ENCODE data around the gene SPDYE3.

SPDYE3 gene

DNA sequence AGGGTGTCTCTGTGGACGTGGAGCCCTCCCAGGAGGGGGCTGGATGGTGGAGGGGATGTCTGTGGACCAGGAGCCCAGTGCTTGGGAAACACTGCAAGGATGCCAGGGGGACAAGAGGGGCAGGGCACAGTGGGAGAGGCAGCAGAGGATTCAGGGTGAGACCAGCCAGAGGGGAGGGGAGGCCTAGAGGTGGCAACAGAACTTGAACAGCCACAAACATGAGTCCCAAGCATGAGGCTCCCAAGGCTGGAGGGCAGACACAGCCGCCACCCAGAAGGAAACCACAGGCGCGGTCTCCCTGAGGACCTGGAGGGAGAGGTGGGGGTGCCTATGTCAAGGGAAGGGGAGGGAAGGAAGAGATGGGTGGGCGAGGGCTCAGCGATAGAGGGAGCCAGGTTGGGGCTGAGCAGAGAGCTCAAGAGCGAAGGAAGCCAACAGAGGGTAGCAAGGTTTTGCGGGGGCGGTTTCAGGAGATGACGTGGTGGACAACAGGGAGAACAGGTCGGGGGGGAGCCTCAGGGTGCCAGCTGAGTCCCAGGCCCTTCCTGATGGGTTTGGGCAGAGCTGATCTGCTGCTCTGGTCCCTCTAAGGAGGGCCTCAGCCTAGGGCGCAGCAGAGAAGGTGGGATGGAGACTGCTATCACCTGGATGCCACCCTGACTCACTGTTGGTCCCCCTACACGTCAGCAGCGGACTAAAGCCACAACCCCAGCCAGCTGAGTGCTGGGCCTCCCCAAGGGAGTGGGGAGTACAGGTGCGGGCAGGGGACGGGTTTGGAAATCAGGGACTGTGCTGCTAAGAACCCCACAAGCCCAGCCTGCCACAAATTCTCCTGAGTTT is 59.1 kb downstream of the SPDYE3 start:
- H3K4me3 Mint-ChIP-seq, result no peak overlapping the region
- no peaks in the 10 kb centered on the region for H3K9me3 Mint-ChIP-seq
- peaks cover 44% of the 10 kb centered on the region for H3K36me3 Mint-ChIP-seq (ENCODE audit: low read depth)
- peaks cover 22% of the 10 kb centered on the region for H3K4me1 Mint-ChIP-seq (ENCODE audit: low read depth)
- peak overlapping the region; percentile 83 for H3K27ac Mint-ChIP-seq
- H3K27me3 Mint-ChIP-seq (ENCODE audit: low read depth), result no peaks in the 10 kb centered on the region
- no peak for DNase-seq (ENCODE audit: low spot score)

GRCh38 chr7:100367251-100367620 is 59.7 kb downstream of the SPDYE3 start:
- no peaks in the 10 kb centered on the region for H3K27me3 Mint-ChIP-seq (ENCODE audit: low read depth)
- no peak for DNase-seq (ENCODE audit: low spot score)
- H3K27ac Mint-ChIP-seq, result peak overlapping the region; percentile 19
- H3K4me1 Mint-ChIP-seq (ENCODE audit: low read depth), result peaks cover 22% of the 10 kb centered on the region
- no peak overlapping the region for H3K4me3 Mint-ChIP-seq
- H3K36me3 Mint-ChIP-seq (ENCODE audit: low read depth), result peaks cover 38% of the 10 kb centered on the region
- H3K9me3 Mint-ChIP-seq, result no peaks in the 10 kb centered on the region

- DNase-seq (ENCODE audit: low spot score), result no peak
- Mint-ChIP-seq H3K36me3 (ENCODE audit: low read depth) (peaks cover 32% of the 10 kb centered on the region), H3K9me3 (no peaks in the 10 kb centered on the region), H3K27ac (no peak overlapping the region), H3K4me1 (ENCODE audit: low read depth) (peaks cover 25% of the 10 kb centered on the region), H3K27me3 (ENCODE audit: low read depth) (no peaks in the 10 kb centered on the region), H3K4me3 (no peak overlapping the region)
Observed at GRCh38 chr7:100367676-100368613, 60.4 kb downstream of the SPDYE3 start.

DNA sequence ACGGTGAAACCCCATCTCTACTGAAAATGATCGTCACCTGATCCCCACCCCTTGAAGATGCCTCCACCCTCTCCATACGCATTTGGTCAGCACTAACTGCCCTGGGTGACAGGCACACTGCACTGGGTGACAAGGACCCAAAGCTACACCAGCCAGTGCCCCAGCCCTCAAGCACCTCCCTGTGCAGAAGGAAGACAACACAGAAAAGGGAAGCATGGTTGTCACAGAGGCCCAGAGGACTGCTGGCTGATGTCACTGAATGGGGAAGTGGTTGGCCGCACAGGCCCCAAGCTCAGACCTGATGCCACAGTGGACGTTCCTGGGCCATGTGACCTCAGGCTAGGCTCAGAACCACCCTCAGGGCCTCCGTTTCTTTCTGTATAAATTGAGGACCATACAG is 61.6 kb downstream of the SPDYE3 start:
- Mint-ChIP-seq H3K27me3 (ENCODE audit: low read depth) (no peaks in the 10 kb centered on the region), H3K4me3 (no peak overlapping the region), H3K9me3 (no peaks in the 10 kb centered on the region), H3K36me3 (ENCODE audit: low read depth) (peaks cover 22% of the 10 kb centered on the region), H3K4me1 (ENCODE audit: low read depth) (peaks cover 25% of the 10 kb centered on the region), H3K27ac (peak overlapping the region; percentile 71)
- no peak for DNase-seq (ENCODE audit: low spot score)

DNA sequence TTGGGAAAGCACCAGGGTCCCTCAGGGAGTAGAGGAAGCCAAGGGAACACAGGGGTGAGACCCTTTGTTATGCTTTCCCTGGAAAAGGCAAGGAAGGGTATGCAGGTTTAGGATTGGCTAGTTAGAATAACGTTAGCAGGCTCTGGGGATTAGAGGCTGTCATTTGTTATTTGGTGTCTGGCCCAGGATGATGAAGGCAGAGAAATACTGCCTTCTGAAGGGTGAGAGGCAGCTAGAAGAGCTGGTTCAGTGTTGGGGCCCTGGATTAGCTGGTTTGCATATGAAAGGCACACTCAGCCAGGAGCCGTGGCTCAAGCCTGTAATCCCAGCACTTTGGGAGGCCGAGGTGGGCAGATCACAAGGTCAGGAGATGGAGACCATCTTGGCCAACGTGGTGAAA is 62.8 kb downstream of the SPDYE3 start:
- Mint-ChIP-seq H3K27ac (no peak overlapping the region), H3K4me1 (ENCODE audit: low read depth) (peaks cover 25% of the 10 kb centered on the region), H3K36me3 (ENCODE audit: low read depth) (peaks cover 13% of the 10 kb centered on the region), H3K4me3 (no peak overlapping the region), H3K9me3 (no peaks in the 10 kb centered on the region), H3K27me3 (ENCODE audit: low read depth) (no peaks in the 10 kb centered on the region)
- DNase-seq (ENCODE audit: low spot score), result no peak

- no peaks in the 10 kb centered on the region for H3K27me3 Mint-ChIP-seq (ENCODE audit: low read depth)
- H3K36me3 Mint-ChIP-seq (ENCODE audit: low read depth), result peaks cover 10% of the 10 kb centered on the region
- H3K4me1 Mint-ChIP-seq (ENCODE audit: low read depth), result peaks cover 22% of the 10 kb centered on the region
- DNase-seq (ENCODE audit: low spot score), result no peak
- peak overlapping the region; percentile 8 for H3K27ac Mint-ChIP-seq
- no peaks in the 10 kb centered on the region for H3K9me3 Mint-ChIP-seq
- no peak overlapping the region for H3K4me3 Mint-ChIP-seq
Observed at GRCh38 chr7:100370746-100371145, 63.2 kb downstream of the SPDYE3 start.

DNA sequence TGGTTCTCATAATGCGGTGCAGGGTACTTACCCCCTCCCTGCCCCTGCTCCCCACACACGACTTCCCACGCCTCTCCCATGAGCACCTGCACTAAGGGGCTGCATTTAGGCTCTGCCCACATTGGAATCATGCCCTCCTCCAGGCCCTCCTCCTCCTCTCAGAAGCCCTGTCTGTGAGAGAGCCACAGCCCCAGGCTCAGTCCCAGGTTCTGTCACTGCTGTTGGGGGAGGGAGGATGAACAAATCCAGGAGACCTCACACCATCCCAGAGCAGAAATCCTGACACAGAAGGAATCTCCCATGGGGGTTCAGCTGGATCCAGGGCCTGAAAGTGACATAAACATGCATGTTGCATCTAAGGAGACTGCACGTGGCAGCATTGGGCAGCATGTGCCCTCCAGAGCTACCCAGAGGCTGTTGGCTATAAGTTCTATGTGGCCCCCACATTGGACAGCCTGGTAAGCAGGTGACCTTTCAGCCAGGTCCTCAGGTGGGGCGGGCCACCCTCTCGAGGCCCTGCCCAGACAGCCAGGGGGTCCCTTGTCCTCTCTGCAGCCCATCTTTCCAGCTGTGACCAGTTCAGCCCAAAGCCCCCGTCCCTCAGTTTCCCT is 64.2 kb downstream of the SPDYE3 start:
- Mint-ChIP-seq H3K27ac (no peak overlapping the region), H3K4me1 (ENCODE audit: low read depth) (peaks cover 16% of the 10 kb centered on the region), H3K36me3 (ENCODE audit: low read depth) (peaks cover 6% of the 10 kb centered on the region), H3K4me3 (no peak overlapping the region), H3K27me3 (ENCODE audit: low read depth) (no peaks in the 10 kb centered on the region), H3K9me3 (no peaks in the 10 kb centered on the region)
- DNase-seq (ENCODE audit: low spot score), result no peak
